Fibroblast of lung (primary cell): ENCODE measurements around the gene DNAH8. TPM values are rescaled to one million over a fixed set of nuclear protein-coding genes. Genes with fewer than 3 reads are reported as not detected.

ENCODE experiments used
- DNase-seq, 2 donors: peaks; one replicate each; pipeline versions ENCODE4 v3.0.0 to v3.0.0-alpha.2; 2010; ENCODE audit warnings: low read depth in 2 of 2
- H2AFZ ChIP-seq: 2 replicates; pipeline ENCODE4 v1.5.1; 2012; ENCODE audit warnings: low read length, control low read depth, inconsistent platforms
- H3K27ac ChIP-seq: 2 replicates; pipeline ENCODE4 v1.5.1; 2011; ENCODE audit warnings: low read length, control low read depth; ENCODE audit not compliant: insufficient read depth
- H3K27me3 ChIP-seq: 2 replicates; pipeline ENCODE4 v1.5.1; 2011; ENCODE audit warnings: mild to moderate bottlenecking, low read length; ENCODE audit not compliant: control insufficient read depth, insufficient read depth
- H3K36me3 ChIP-seq: 2 replicates; pipeline ENCODE4 v1.5.1; 2011; ENCODE audit warnings: low read length; ENCODE audit not compliant: control insufficient read depth, insufficient read depth
- H3K4me1 ChIP-seq: 2 replicates; pipeline ENCODE4 v1.5.1; 2011; ENCODE audit warnings: low read length; ENCODE audit not compliant: control insufficient read depth, insufficient read depth; ENCODE audit errors: extremely low read depth
- H3K4me2 ChIP-seq: 2 replicates; pipeline ENCODE4 v1.5.1; 2011; ENCODE audit warnings: low read length, control low read depth; ENCODE audit not compliant: insufficient read depth; ENCODE audit errors: extremely low read depth
- H3K4me3 ChIP-seq, 4 experiments: fragments of 200-600 bp in 1 of 4; sonication (generic) in 1 of 4; replicated peaks in 1 of 4; 2 replicates each; pipeline ENCODE4 v1.5.1; 2011 to 2016; ENCODE audit warnings: low read length in 4 of 4, low read depth in 3 of 4, mild to moderate bottlenecking in 3 of 4, control low read depth in 2 of 4, inconsistent platforms in 1 of 4, mixed read lengths in 1 of 4; ENCODE audit not compliant: insufficient read depth in 1 of 4; ENCODE audit errors: control extremely low read depth in 1 of 4
- H3K79me2 ChIP-seq: 2 replicates; pipeline ENCODE4 v1.5.1; 2012; ENCODE audit warnings: mild to moderate bottlenecking, low read length, inconsistent platforms; ENCODE audit not compliant: control insufficient read depth, insufficient read depth
- H3K9ac ChIP-seq: 2 replicates; pipeline ENCODE4 v1.5.1; 2011; ENCODE audit warnings: mild to moderate bottlenecking, low read length, control low read depth; ENCODE audit not compliant: insufficient read depth
- H3K9me3 ChIP-seq: 2 replicates; pipeline ENCODE4 v1.5.1; 2012; ENCODE audit warnings: low read depth, low read length; ENCODE audit not compliant: control insufficient read depth, insufficient read depth
- H4K20me1 ChIP-seq: 2 replicates; pipeline ENCODE4 v1.5.1; 2011; ENCODE audit warnings: low read length; ENCODE audit not compliant: control insufficient read depth, insufficient read depth; ENCODE audit errors: extremely low read depth
- CTCF ChIP-seq, 2 donors: IDR thresholded peaks in 1 of 2; conservative IDR thresholded peaks in 1 of 2; 1 replicate in 1 of 2; 2 replicates in 1 of 2; pipeline ENCODE4 v1.5.1; 2011 to 2012; ENCODE audit warnings: low read length in 2 of 2, control low read depth in 1 of 2, inconsistent platforms in 1 of 2, low read depth in 1 of 2, mild to moderate bottlenecking in 1 of 2
- EZH2 ChIP-seq: IDR thresholded peaks from 2 replicates; pipeline ENCODE4 v1.5.1; 2012; ENCODE audit warnings: low read length, control low read depth, mild to moderate bottlenecking; ENCODE audit errors: missing control alignments
- polyA plus RNA-seq, 2 donors: library from polyadenylated mRNA; depleted of rRNA in 1 of 2; stranded (reverse) in 1 of 2; unstranded in 1 of 2; fragments of >200 nt; gene quantifications; 2 replicates each; pipeline ENCODE4 v1.2.1, GENCODE V29; 2011 to 2012; ENCODE audit warnings: missing spikeins in 1 of 2
- total RNA-seq: library from RNA; depleted of rRNA; stranded (reverse); fragments of >200 nt; gene quantifications from 2 replicates; pipeline ENCODE4 v1.2.1, GENCODE V29; 2014

The DNAH8 gene
- total and polyA plus RNA-seq, 2 donors (not counting 1 experiment from before 2014, with no cell fraction given): under 0.01 TPM; not detected in 1

GRCh38 chr6:38853236-38853635, 138.1 kb downstream of the DNAH8 start:
- Histone ChIP-seq H3K4me1 (no peaks in the 10 kb centered on the region), H3K36me3 (no peaks in the 10 kb centered on the region), H3K27ac (no peak overlapping the region), H3K9me3 (no peaks in the 10 kb centered on the region), H3K27me3 (no peaks in the 10 kb centered on the region), H2AFZ (no peak overlapping the region), H4K20me1 (no peaks in the 10 kb centered on the region), H3K79me2 (no peaks in the 10 kb centered on the region), H3K4me3 (no peak overlapping the region), H3K9ac (no peak overlapping the region), H3K4me2 (no peak overlapping the region)
- TF ChIP-seq CTCF (conservative IDR thresholded peaks at IDR 0.05 in 1 of 2, IDR thresholded peaks at IDR 0.05 in 1 of 2; ENCODE audit: low read depth in 1 of 2, low read length in 2 of 2): no peak
- no peak for TF ChIP-seq EZH2
- DNase-seq: no peak

GRCh38 chr6:38856492-38856891, 141.4 kb downstream of the DNAH8 start:
- DNase-seq: no peak
- H2AFZ ChIP-seq: no peak overlapping the region
- H3K4me2 ChIP-seq: no peak overlapping the region
- no peaks in the 10 kb centered on the region for H3K9me3 ChIP-seq
- H4K20me1 ChIP-seq: no peaks in the 10 kb centered on the region
- H3K4me1 ChIP-seq: no peaks in the 10 kb centered on the region
- H3K9ac ChIP-seq: no peak overlapping the region
- no peaks in the 10 kb centered on the region for H3K36me3 ChIP-seq
- no peaks in the 10 kb centered on the region for H3K27me3 ChIP-seq
- no peak overlapping the region for H3K27ac ChIP-seq
- TF ChIP-seq CTCF (conservative IDR thresholded peaks at IDR 0.05 in 1 of 2, IDR thresholded peaks at IDR 0.05 in 1 of 2; ENCODE audit: low read depth in 1 of 2, low read length in 2 of 2) (no peak), EZH2 (no peak)
- no peaks in the 10 kb centered on the region for H3K79me2 ChIP-seq
- H3K4me3 ChIP-seq: no peak overlapping the region

DNA sequence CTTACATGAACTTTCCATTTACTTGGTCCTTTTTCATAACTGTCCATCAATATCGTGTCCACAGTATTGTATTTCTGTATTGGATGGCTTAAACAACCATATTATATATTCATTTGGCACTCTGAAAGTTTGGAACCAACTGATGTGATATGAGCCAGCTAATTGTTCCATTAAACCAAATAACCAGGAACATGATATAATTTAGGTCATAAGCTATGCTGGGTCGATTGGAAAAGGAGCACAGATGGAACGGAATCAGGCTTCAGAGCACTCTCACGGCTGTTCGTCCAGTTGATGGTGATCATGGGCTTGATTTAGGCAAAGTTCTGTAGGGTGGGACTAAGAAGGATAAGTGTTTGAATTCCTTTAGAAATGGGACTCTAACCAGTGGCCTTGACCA, 142.7 kb downstream of the DNAH8 start:
- no peak for TF ChIP-seq EZH2
- TF ChIP-seq CTCF (conservative IDR thresholded peaks at IDR 0.05 in 1 of 2, IDR thresholded peaks at IDR 0.05 in 1 of 2; ENCODE audit: low read depth in 1 of 2, low read length in 2 of 2): no peak
- H3K27me3 ChIP-seq: no peaks in the 10 kb centered on the region
- H3K79me2 ChIP-seq: no peaks in the 10 kb centered on the region
- DNase-seq: no peak
- no peak overlapping the region for H2AFZ ChIP-seq
- no peak overlapping the region for H3K9ac ChIP-seq
- no peaks in the 10 kb centered on the region for H3K4me1 ChIP-seq
- no peak overlapping the region for H3K4me2 ChIP-seq
- no peaks in the 10 kb centered on the region for H4K20me1 ChIP-seq
- no peak overlapping the region for H3K4me3 ChIP-seq
- H3K27ac ChIP-seq: no peak overlapping the region
- no peaks in the 10 kb centered on the region for H3K9me3 ChIP-seq
- no peaks in the 10 kb centered on the region for H3K36me3 ChIP-seq
